ENCODE measurements around the gene PLK2. TPM values are rescaled to one million over a fixed set of nuclear protein-coding genes. Genes with fewer than 3 reads are reported as not detected.
A peak's percentile ranks its signal among the peaks of the same experiment; 100 is the strongest.

Gene PLK2
- total RNA-seq, 1 experiment from 2014 or later, result 258 TPM

DNA sequence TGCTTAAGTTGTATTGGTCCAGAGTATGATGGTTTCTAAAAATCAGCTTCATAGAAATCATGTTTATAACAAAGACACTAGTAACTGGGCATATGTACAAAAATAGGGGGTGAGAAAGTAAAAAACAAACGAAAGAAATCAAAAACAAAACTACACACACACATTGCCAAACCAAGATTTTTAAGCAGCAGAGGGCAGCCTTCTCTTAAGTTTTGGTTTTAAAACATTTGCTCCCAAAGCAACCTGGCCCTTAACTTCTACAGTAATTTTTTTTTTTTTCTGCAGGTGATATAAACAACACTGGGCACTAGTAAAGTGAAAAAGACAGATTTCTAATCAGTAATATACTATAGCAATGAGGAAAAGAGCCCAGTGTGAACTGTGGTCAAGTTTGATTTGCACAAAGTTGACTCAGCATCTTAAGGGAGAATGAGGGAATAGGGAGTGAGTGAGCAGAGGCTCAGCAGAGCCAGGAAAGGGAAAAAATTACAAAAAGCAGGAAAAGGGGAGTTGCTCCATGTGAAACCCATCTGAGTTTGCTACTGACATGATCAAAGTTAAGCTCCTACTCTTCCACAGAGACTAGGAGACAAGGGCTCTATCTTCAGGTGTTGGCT lies 18.0 kb upstream of the PLK2 start:
- Histone ChIP-seq H3K27me3 (ENCODE audit: control insufficient read depth, insufficient read depth, low read length) (no peaks in the 10 kb centered on the region), H3K27ac (ENCODE audit: low read length) (no peak overlapping the region), H3K4me3 (ENCODE audit: low read depth in 2 of 2, low read length in 2 of 2) (no peak overlapping the region), H3K36me3 (ENCODE audit: control insufficient read depth, insufficient read depth, low read length) (no peaks in the 10 kb centered on the region), H3K9me3 (ENCODE audit: control insufficient read depth, insufficient read depth, low read depth, low read length) (0 out of 2 replicates have a peak, but pooled peaks cover 2% of the 10 kb centered on the region), H3K4me1 (ENCODE audit: control insufficient read depth, insufficient read depth, low read length) (no peaks in the 10 kb centered on the region)
- no peak for TF ChIP-seq POLR2AphosphoS5 (IDR thresholded peaks at IDR 0.05; ENCODE audit: low read depth, low read length)
- no peak for TF ChIP-seq TCF7L2 (IDR thresholded peaks at IDR 0.05; ENCODE audit: low read depth, low read length)
- TF ChIP-seq, protein P1, sequence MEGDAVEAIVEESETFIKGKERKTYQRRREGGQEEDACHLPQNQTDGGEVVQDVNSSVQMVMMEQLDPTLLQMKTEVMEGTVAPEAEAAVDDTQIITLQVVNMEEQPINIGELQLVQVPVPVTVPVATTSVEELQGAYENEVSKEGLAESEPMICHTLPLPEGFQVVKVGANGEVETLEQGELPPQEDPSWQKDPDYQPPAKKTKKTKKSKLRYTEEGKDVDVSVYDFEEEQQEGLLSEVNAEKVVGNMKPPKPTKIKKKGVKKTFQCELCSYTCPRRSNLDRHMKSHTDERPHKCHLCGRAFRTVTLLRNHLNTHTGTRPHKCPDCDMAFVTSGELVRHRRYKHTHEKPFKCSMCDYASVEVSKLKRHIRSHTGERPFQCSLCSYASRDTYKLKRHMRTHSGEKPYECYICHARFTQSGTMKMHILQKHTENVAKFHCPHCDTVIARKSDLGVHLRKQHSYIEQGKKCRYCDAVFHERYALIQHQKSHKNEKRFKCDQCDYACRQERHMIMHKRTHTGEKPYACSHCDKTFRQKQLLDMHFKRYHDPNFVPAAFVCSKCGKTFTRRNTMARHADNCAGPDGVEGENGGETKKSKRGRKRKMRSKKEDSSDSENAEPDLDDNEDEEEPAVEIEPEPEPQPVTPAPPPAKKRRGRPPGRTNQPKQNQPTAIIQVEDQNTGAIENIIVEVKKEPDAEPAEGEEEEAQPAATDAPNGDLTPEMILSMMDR (IDR thresholded peaks at IDR 0.05), result peak; percentile 34; the same call in 1 of the 2 replicates
- CTCF ChIA-PET, result no interaction called here
- ATAC-seq (no peak), DNase-seq (ENCODE audit: low read depth, low spot score) (no peak)
- in situ Hi-C loops (cut with HindIII; ENCODE audit: low pct_unique_long_range_greater_than_20kb, low sequenced_read_pairs), result no loop called here
- POLR2A ChIA-PET, result interaction anchor here (0.7 kb wide), 1 partner anchor 526 kb away, joined by 4 read pairs; no protein-coding TSS in a partner anchor
- no TSS peak for BruUV-seq (replicated peaks)
- intact Hi-C loops (cut with micrococcal nuclease; ENCODE audit: unreplicated experiment), result no loop called here

DNA sequence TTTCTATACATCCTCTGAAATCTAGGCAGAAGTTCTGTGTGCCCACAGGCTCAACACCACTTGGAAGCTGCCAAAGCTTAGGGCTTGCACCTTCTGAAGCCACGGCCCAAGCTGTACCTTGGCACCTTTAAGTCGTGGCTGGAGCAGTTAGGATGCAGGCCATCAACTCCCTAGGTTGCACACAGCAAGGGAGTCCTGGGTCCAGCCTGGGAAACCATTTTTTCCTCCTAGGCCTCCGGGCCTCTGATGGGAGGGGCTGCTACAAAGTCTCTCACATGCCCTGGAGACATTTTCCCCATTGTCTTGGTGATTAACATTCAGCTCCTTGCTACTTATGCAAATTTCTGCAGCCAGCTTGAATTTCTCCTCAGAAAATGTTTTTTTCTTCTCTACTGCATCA lies 15.5 kb upstream of the PLK2 start:
- ChIA-PET POLR2A (no interaction called here), CTCF (no interaction called here)
- DNase-seq (ENCODE audit: low read depth, low spot score), result no peak
- TF ChIP-seq, protein P2, sequence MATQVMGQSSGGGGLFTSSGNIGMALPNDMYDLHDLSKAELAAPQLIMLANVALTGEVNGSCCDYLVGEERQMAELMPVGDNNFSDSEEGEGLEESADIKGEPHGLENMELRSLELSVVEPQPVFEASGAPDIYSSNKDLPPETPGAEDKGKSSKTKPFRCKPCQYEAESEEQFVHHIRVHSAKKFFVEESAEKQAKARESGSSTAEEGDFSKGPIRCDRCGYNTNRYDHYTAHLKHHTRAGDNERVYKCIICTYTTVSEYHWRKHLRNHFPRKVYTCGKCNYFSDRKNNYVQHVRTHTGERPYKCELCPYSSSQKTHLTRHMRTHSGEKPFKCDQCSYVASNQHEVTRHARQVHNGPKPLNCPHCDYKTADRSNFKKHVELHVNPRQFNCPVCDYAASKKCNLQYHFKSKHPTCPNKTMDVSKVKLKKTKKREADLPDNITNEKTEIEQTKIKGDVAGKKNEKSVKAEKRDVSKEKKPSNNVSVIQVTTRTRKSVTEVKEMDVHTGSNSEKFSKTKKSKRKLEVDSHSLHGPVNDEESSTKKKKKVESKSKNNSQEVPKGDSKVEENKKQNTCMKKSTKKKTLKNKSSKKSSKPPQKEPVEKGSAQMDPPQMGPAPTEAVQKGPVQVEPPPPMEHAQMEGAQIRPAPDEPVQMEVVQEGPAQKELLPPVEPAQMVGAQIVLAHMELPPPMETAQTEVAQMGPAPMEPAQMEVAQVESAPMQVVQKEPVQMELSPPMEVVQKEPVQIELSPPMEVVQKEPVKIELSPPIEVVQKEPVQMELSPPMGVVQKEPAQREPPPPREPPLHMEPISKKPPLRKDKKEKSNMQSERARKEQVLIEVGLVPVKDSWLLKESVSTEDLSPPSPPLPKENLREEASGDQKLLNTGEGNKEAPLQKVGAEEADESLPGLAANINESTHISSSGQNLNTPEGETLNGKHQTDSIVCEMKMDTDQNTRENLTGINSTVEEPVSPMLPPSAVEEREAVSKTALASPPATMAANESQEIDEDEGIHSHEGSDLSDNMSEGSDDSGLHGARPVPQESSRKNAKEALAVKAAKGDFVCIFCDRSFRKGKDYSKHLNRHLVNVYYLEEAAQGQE (IDR thresholded peaks at IDR 0.05; ENCODE audit: insufficient read depth in 1 of 2, low read depth in 2 of 2, low read length in 1 of 2), result no peak
- TF ChIP-seq, protein P1 (IDR thresholded peaks at IDR 0.05), result no peak
- TF ChIP-seq SIN3A (IDR thresholded peaks at IDR 0.05; ENCODE audit: borderline replicate concordance, insufficient read depth, low read depth, low read length), result no peak
- no peak for TF ChIP-seq TCF7L2 (IDR thresholded peaks at IDR 0.05; ENCODE audit: low read depth, low read length)
- TF ChIP-seq POLR2AphosphoS5 (IDR thresholded peaks at IDR 0.05; ENCODE audit: low read depth, low read length), result no peak
- BruUV-seq (replicated peaks), result no TSS peak
- Histone ChIP-seq H3K4me1 (ENCODE audit: control insufficient read depth, insufficient read depth, low read length) (no peaks in the 10 kb centered on the region), H3K4me3 (ENCODE audit: low read depth in 2 of 2, low read length in 2 of 2) (no peak overlapping the region), H3K27ac (ENCODE audit: low read length) (no peak overlapping the region), H3K27me3 (ENCODE audit: control insufficient read depth, insufficient read depth, low read length) (no peaks in the 10 kb centered on the region), H3K36me3 (ENCODE audit: control insufficient read depth, insufficient read depth, low read length) (no peaks in the 10 kb centered on the region), H3K9me3 (ENCODE audit: control insufficient read depth, insufficient read depth, low read depth, low read length) (0 out of 2 replicates have a peak, but pooled peaks cover 2% of the 10 kb centered on the region)
- no peak for ATAC-seq
- intact Hi-C loops (cut with micrococcal nuclease; ENCODE audit: unreplicated experiment) (no loop called here), in situ Hi-C loops (cut with HindIII; ENCODE audit: low pct_unique_long_range_greater_than_20kb, low sequenced_read_pairs) (no loop called here)

All from Panc1 (cell line).